ENCODE results near the gene C2orf69. TPM values are rescaled to one million over a fixed set of nuclear protein-coding genes. Genes with fewer than 3 reads are reported as not detected.

The C2orf69 gene
- total RNA-seq, 1 experiment from 2014 or later: 22.0 TPM

DNA sequence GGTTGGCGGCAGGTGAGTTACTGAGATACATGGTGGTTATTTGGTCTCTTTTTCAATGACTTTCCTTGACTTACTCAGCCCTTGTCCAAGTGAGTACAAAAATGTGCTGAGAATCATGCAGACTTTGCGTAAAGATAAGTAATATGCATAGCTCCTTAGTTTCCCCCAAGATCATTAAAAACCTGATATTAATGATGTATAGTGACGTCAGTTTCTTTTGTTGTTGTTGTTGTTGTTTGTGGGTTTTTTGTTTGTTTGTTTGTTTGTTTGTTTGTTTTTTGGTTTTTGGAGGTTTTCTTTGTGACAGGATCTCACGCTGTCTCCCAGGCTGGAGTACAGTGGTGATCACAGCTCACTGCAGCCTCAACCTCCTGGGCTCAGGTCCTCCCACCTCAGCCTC, 45.2 kb upstream of the C2orf69 start:
- Histone ChIP-seq H3K9me3 (ENCODE audit: control insufficient read depth, low read depth, low read length) (no peaks in the 10 kb centered on the region), H3K27me3 (ENCODE audit: insufficient read depth, low read length) (no peaks in the 10 kb centered on the region), H3K4ac (ENCODE audit: low read depth, low read length) (no peak overlapping the region), H3K9ac (ENCODE audit: extremely low read depth, insufficient read length, low read length) (no peak overlapping the region), H3K79me2 (ENCODE audit: insufficient read depth, low read length) (no peaks in the 10 kb centered on the region), H2BK120ac (ENCODE audit: low read depth, low read length, poor library complexity, severe bottlenecking) (no peak overlapping the region), H2BK5ac (ENCODE audit: insufficient read length, low read length) (no peak overlapping the region), H2BK12ac (ENCODE audit: insufficient read length, low read depth, low read length) (no peak overlapping the region), H3K18ac (ENCODE audit: insufficient read length, low read depth, low read length) (no peak overlapping the region), H4K5ac (ENCODE audit: insufficient read length, low read depth, low read length) (no peak overlapping the region), H2BK15ac (ENCODE audit: low read depth, low read length) (no peak overlapping the region), H4K20me1 (ENCODE audit: control insufficient read depth, insufficient read depth, insufficient read length) (no peaks in the 10 kb centered on the region), H3K4me2 (ENCODE audit: insufficient read depth, insufficient read length, low read length) (no peak overlapping the region), H3K79me1 (ENCODE audit: insufficient read depth, low read depth, low read length, poor library complexity, severe bottlenecking) (no peaks in the 10 kb centered on the region), H3K56ac (ENCODE audit: insufficient read length, low read depth, low read length) (no peak overlapping the region), H3K14ac (ENCODE audit: insufficient read depth, low read length) (no peak overlapping the region), H3K23me2 (ENCODE audit: insufficient read length, low read depth, low read length, poor library complexity, severe bottlenecking) (no peaks in the 10 kb centered on the region), H3K27ac (ENCODE audit: insufficient read length, low read depth, low read length) (no peak overlapping the region), H2AK5ac (ENCODE audit: insufficient read length, low read length) (no peak overlapping the region), H2AFZ (ENCODE audit: low read length) (no peak overlapping the region), H3T11ph (ENCODE audit: low read length) (no peak overlapping the region), H4K91ac (ENCODE audit: insufficient read length, low read depth, low read length) (no peak overlapping the region), H2BK20ac (ENCODE audit: low read depth, low read length, poor library complexity, severe bottlenecking) (no peak overlapping the region), H3K4me1 (ENCODE audit: insufficient read depth, low read length) (peaks cover 6% of the 10 kb centered on the region; the same call in 1 of the 2 replicates), H4K8ac (replicated peaks; ENCODE audit: insufficient read length, low read depth, low read length) (no peak overlapping the region), H3K23ac (ENCODE audit: insufficient read length, low read depth, low read length) (no peak overlapping the region)
- H3K27ac Mint-ChIP-seq: peak overlapping the region in 1 of 3 experiments; percentile 2; a peak in 2 of 7 replicates
- no peaks in the 10 kb centered on the region for H3K9me3 Mint-ChIP-seq
- no CpG with 5 or more reads among the region's 4 CpGs for WGBS (ENCODE audit: extremely low coverage, insufficient read length, low lambda C conversion rate)
- no peak for DNase-seq
- H3K4me1 Mint-ChIP-seq: peaks cover 40 to 45% of the 10 kb centered on the region in 2 experiments
- H3K4me3 Mint-ChIP-seq: no peak overlapping the region
- H3K36me3 Mint-ChIP-seq (ENCODE audit: insufficient read depth in 1 of 3, low read depth in 3 of 3): no peaks in the 10 kb centered on the region
- no peaks in the 10 kb centered on the region for H3K27me3 Mint-ChIP-seq (ENCODE audit: low read depth)
- TF ChIP-seq, protein P1, sequence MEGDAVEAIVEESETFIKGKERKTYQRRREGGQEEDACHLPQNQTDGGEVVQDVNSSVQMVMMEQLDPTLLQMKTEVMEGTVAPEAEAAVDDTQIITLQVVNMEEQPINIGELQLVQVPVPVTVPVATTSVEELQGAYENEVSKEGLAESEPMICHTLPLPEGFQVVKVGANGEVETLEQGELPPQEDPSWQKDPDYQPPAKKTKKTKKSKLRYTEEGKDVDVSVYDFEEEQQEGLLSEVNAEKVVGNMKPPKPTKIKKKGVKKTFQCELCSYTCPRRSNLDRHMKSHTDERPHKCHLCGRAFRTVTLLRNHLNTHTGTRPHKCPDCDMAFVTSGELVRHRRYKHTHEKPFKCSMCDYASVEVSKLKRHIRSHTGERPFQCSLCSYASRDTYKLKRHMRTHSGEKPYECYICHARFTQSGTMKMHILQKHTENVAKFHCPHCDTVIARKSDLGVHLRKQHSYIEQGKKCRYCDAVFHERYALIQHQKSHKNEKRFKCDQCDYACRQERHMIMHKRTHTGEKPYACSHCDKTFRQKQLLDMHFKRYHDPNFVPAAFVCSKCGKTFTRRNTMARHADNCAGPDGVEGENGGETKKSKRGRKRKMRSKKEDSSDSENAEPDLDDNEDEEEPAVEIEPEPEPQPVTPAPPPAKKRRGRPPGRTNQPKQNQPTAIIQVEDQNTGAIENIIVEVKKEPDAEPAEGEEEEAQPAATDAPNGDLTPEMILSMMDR (conservative IDR thresholded peaks at IDR 0.05): no peak

All from H9 (cell line).